NCI-H128 (cell line): ENCODE measurements around the gene MAP3K1.

Source experiments
- DNase-seq: peaks from one replicate; lab custom pipeline; 2025; ENCODE audit not compliant: unreplicated experiment; lab: John Stamatoyannopoulos, UW

Gene MAP3K1

DNA sequence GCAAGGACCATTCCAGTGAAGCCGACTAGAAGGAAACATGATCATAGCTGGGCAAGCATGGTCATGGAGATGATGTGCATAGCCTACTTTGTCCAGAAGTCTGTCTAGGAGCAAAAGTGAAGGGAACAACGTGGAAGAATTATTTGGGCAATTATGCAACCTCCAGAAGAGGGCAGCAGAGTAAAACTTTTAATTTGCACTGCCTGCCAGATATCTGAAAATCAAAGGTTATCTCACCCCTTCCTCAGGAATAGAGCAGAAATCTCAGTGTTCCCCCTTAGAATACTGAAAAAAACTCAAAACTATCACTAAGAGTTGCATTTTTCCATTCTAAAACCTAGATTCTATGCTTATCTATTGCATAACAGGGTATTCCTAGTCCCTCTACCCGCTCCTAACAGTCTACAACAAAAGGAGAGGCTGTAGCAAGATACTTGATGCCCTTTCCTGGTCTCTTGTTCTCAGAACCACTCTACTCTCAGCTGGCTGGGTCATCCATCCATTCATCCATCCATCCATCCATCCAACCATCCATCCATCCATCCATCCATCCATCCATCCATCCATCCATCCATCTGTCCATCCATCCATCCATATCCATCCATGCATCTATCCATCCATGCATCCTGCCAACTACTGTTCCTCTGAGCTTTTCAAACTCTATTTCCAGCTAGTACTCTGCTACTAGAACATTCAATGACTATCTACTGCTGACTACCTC is 85.7 kb downstream of the MAP3K1 start:
- DNase-seq, result peak; percentile 2

DNA sequence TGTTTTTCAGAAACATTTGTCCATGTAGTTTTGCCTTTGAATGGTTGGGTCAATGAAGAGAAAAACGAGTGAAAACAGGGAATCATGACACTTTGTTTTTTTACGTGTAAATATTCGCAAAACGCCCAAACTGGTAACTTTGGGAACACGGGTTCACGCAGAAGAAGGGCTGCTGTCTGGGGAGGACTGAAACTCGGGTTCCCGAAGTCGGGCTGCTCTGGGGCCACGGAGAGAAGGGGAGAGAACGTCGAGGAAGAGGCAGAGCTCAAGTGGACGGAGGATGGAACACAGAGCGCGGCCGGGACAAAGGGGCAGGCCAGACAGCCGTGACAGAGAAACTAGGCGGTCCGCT is 93.6 kb downstream of the MAP3K1 start:
- no peak for DNase-seq

DNA sequence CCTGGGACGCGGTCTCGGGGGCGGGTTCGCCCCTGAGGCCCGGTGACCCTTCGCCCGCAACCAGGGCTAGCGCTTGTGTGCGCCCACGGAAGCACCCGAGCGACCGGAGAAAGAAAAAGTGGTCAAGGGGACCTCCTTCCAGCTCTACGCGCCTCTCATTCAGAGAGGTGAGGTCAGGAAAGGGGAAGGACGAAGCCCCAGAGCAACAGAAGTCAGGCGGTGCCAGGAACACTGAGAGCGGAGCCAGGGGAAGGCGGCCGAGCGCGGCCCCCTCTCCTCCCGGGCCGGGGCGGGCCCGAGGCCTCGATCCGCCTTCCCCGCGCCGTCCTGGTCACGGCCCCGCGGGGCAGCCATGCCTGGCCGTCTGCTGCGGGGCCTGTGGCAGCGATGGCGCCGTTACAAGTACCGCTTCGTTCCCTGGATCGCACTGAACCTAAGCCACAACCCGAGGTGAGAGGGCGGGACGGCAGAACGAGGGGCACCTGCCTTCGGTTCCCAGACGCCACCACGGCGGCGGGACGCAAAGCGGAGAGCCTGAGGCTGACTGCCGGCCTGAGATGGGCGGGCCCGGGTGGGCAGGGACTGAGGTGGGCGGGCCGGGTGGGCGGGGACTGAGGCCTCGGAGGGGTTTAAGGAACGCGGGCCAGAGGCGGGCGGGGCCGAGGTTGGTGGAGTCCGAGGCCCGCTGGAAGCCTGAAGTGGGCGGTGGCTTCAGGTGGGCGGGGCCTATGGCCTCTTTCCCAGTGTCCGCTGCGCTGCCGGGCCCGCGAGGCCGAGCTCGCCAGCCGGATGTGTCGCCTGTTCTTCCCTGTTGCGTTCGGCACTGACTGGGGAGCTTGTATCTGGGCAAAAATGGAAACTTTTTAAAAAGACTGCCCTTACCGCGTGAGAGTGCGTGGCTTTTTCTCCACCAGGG is 94.2 kb downstream of the MAP3K1 start, which contains the start of gene SETD9:
SETD9 (plus strand) TSS at position 303 of the 916 bp plus-strand sequence; CDS start at position 353, 50 bp downstream.
- DNase-seq, result peak; percentile 82

DNA sequence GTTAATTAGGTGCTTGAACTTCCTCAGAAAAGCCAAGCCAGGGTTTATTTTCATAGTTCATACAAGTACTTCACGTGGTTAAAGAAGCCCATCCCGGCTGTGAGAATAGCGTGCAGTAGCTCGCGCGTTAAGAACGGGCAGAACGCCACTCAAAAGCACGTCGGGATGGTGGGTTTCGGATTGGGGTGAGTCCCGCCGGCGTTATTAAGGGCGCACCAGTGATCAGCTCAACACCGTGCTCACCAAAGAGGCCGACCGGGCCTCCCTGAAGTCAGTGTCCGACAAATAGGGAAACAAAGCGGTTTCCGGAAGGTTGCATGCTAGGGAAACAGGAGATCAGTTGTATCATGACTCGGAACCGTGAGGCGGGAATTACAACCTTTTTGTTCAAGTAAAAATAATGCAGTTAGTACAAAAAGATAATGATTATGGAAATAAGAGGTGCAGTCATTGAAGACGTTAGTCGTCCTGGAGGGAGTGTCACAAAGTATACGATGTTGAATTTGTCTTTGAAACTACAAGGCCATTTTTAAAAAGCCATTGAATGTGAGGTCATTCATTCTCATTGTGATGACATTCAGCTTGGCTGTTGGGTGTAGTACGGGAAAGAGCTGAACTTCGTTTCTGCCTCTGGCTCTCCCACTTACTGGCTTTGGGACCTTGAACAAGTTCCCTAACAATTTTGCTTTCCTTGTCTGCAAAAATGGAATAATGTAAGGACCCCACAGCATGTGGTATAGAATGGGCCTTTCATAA is 95.0 kb downstream of the MAP3K1 start:
- peak; percentile 51 for DNase-seq

DNA sequence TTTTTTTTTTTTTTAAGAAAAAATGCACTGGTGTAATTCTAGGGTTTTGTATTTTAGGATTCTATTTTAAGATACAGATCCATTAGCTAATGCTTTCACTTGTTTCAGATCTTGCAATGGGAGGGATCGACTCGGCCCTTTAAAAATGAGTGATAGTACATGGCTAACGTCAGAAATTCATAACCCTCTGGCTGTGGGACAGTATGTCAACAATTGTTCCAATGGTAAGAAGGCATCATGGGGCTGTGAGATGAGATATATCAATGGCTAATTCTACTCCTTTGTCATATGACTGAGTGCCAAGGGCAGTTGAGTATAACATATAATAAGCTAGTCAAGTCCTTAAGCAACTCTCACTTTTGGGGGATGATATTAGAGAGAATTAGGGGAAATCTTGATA is 98.4 kb downstream of the MAP3K1 start:
- no peak for DNase-seq

DNA sequence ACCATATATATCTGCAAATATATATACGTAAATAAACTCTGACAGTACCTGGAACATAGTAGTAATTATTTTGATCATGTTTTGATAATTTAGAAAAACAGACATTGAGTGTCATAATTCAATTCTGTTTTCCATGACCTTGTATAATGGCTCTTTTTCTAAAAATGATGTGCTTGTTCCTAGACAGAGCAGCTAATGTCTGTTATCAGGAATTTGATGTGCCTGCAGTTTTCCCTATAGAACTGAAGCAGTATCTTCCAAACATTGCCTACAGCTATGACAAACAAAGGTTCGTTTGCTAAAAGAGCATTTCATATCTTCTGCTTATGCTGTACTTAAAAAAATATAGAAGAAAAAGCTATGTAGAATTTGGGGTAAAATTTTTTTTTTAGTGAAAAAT is 99.3 kb downstream of the MAP3K1 start:
- DNase-seq, result no peak

DNA sequence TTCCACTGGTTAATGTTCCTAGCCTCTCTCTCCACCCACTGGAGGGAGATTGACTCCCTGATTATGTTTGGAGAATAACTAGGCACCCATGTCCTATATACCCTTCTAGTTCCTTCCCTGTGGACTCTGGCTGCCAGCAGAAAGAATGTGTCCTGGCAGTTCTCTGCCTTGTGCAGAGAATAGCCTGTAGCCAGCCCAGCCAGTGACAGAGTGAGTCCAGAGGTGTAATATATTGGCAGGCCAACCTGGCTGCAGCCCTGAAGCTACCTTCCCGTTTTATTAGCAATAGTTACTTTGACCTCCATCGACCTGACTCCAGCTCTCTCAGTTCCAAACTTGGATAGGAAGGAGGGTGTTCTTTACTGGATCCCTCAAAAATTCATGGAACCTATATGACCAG is 102.2 kb downstream of the MAP3K1 start:
- no peak for DNase-seq

DNA sequence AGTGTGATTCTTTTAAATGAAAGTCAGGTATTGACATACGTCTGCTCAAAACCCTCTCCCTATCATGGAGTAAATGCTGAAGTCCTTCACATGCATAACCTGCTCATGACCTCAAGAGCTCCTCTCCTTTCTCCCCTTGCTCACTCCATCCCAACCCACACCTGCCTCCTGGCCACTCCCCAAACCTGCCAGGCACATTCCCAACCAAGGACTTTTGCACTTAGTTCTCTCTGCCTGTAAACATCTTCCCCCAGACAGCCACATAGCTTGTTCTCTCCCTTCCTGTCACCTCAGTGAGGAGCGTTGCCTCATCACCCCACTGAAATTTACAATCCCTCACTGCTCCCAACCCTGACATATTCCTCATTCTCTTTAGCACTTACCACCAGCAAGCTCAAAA is 102.7 kb downstream of the MAP3K1 start:
- DNase-seq, result no peak

DNA sequence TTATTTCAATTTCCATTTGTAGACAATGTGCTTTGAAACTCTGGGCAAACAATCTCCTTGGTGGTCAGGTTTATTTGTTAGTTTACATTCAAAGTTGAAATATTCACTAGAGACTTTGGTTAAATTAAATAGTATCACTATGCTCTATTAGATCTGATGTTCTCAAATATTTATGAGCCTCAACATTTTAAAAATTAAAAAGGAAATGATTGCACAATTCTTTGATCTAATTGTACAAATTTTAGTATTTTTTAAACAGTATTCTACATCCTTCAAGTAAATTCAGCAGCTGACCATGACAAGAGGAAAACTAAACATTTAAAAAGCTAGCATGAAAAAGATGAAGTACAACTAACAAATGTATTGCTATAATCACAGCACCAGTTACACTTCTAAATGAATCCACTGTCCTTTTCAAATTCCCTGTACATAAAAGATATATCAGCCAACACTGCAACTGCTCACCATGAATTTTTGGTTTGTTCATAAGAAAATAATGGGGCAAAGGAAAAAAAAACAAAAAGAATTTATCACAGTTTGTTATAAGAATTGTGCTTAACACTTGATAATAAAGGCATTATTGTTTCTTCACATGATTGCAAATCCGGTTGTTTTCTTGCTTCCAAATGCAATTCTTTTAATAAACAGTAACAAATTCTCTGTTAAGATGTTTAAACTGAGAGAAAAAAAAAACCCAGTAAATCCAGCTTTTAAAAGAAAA is 104.8 kb downstream of the MAP3K1 start:
- DNase-seq, result no peak

DNA sequence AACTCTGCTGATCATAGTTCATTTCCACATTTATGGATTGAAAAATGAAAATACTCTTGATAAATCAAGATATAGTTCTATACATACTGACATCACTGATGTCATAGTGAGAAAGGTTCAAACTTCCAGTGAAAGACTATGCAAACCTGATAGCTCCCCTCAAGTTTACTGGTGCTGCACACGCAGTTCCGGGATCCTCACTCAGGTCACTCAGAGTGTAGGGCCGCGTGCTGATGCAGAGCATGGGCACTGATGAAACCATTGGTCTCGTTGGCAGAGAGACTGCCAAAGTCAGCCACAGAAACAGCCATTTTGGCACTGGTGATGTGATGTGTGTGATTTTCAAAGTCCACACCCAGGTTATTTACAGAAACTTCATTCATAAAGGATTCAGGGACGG is 107.6 kb downstream of the MAP3K1 start:
- DNase-seq, result no peak

DNA sequence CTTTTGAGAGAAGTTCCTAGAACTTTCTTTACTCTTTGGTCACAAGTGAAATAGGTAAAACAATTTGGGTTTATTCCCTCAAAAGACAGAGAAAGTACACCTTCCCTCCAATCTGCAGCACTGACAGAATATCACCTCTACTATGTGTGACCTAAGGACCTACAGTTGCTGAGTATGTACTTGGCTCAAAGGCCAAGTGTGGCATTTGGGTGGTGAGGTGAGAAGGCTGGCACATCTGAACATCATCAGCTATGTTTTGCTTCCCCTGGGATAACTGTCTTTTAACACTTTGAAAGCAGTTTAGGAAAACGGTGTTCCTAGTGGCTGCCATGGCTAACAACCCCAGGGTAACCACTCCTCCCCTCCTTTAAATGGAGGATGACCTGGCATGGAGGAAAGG is 119.0 kb downstream of the MAP3K1 start:
- no peak for DNase-seq

DNA sequence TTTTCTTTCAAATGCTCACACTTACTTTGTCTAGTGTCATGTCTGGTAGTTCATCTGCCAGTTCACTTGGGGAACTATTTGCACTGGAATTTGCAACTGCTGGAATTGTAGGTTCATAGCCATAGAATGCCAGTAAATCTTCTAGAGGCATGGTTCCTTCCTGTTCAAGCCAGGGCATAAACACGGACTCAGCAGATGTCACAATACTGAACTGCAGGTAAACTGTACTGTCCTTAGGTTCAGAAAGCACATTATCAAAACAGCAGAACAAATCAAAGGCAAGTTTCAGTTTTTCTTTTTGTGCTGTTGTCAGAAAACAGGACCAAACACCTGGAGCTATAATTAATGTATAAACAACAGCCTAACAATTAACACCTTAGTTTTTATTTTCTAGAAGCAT is 123.5 kb downstream of the MAP3K1 start:
- DNase-seq, result no peak

DNA sequence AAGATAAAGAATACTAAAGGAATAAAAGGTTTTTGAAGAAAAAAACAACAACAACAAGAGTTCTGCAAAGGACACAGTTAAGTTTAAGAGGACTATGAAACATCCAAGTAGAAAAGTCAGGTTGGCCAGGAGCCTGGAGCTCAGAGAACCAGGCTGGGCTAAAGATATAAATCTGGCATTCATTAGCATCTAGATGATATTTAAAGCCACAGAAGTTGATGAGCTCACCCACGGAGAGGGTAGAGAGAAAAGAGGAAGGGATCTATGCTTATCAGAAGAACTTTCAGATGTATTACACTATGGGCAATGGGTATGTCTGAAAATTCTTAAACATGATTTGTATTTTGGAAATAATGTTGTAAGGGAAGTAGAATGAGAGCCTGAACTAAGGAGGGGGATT is 126.6 kb downstream of the MAP3K1 start:
- no peak for DNase-seq
